DLD1 (cell line): ENCODE data around the gene KSR2.

Experiments used
- in situ Hi-C: cut with HindIII; loops from 2 replicates; pipeline ENCODE4 v1.10.0; 2017; ENCODE audit warnings: low sequenced_read_pairs

Gene KSR2

DNA sequence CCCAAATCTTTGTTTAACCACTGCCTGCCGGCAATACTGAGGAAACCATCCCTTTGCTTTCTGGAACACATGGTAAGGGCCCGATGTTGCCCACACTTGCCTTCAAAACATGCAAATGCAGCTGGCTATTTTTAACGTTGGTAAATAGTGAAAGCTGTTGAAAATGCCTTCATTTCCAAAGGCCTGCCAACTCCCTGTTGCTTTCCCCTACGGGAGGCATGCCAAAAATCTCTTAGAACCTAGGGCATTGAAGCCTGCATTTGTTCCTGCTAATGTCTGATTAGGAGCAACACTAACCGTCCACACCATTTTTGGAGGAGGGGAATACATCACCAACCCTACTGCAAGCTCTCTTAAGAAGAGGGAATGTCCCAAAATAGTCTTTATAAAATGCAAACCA lies 454.8 kb downstream of the KSR2 start:
- in situ Hi-C loops: no loop called here

DNA sequence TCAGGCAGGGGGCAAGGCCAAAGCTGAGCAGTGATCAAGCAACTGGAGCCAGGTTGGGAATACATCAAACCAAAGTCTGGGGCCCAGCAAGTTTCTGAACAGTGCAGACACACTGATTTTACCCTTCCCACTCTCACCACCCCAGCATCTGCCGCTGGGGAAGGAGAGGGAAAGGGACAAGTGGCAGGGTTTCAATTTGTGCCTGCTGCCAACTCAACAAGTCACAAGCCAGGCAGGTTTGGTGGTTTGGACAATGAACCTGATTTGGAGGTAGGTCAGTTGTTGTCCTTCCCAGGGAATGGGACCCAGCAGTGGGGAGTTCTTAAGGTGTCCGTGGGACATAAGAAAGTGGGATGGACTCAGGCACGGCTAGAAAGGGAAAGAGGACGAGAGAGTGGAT lies 455.4 kb downstream of the KSR2 start:
- in situ Hi-C loops: no loop called here

DNA sequence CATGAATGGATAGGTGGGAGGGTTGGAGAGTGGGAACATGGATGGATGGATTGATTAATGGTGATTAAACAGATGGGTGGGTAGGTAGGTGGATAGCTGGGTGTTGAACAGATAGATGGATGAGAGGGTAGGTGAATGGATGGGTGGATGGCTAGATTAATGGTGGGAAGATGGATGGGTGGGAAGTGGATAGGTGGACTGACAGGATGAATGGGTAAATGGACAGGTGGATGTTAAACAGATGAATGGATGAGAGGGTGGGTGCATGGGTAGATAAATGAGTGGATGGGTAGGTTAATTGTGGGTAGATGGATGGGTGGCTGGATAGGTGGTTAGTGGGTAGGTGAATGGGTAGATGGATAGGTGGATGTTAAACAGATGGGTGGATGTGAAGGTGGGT lies 460.3 kb downstream of the KSR2 start:
- in situ Hi-C loops: no loop called here

DNA sequence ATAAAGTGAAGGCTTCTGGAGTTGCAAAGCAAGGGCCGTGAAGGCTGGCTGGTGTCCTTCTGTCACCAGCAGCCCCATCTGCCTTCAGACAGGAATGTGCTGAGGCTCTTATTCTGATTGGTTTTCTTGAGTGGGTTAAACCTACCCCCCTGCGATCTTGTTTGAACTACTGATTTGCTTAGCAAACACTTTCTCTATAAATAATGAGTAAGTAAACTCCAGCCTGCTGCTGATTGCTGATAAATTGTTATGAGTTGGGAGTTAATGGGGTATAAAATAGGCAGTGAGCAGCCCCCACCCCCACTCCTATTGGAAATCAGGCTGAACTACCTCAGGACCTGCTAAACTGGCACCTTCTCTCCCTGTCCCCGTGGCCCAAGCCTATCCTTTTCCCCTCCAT lies 461.2 kb downstream of the KSR2 start:
- in situ Hi-C loops: no loop called here

DNA sequence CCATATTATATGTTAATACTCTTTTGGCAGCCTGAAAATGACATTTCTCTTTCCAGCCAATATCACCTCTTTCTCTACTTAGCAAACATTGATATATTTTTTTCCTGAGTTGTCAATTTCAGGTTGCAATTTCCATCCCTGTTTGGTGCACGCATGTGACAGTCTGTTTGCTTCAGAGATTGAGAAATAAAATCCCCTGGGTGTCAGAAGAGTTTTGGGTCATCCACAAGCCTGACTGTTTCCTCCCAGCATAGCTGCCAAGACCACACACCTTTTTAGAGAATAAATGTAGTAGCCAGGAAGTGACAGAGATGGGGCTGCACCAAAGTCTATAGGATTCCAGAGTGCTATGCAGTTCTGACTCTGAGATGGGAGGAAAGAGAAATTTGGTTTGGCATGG lies 462.5 kb downstream of the KSR2 start:
- in situ Hi-C loops: no loop called here

DNA sequence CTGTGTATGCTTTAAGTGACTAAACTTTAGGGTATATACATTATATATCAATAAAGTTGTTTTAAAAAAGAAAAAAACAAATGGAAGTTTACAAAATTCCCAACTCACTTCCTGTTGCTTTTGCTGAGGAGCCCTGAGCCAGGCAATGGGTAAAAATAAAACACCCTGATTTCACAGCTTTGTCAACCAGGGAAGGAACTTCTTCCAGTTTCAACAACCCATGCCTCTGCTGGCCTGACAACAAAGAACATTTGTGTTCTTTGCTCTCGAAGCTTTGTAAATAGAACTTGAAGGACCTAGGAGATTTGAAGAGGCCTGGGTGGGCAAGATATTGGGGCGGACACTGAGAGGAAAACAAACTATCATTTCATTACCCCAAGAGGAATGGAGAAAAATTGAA lies 466.2 kb downstream of the KSR2 start:
- in situ Hi-C loops: no loop called here

DNA sequence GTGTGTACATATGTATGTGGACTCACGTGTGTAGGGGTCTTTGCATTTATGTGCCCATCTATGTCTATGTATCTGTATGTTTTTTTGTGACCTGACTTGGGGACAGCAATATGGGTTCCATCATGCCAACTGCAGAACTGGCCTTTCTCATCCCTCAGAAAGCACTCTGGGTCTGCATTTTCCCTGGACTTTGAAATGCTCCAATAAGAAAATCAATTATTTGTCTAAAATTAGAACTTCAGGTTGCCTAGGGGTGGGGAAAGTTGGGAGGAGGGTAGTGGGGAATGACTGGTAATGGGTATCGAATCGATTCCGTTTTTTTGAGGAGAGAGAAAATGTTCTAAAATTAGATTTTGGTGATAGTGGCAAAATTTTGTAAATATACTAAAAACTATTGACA lies 466.6 kb downstream of the KSR2 start:
- in situ Hi-C loops: no loop called here

DNA sequence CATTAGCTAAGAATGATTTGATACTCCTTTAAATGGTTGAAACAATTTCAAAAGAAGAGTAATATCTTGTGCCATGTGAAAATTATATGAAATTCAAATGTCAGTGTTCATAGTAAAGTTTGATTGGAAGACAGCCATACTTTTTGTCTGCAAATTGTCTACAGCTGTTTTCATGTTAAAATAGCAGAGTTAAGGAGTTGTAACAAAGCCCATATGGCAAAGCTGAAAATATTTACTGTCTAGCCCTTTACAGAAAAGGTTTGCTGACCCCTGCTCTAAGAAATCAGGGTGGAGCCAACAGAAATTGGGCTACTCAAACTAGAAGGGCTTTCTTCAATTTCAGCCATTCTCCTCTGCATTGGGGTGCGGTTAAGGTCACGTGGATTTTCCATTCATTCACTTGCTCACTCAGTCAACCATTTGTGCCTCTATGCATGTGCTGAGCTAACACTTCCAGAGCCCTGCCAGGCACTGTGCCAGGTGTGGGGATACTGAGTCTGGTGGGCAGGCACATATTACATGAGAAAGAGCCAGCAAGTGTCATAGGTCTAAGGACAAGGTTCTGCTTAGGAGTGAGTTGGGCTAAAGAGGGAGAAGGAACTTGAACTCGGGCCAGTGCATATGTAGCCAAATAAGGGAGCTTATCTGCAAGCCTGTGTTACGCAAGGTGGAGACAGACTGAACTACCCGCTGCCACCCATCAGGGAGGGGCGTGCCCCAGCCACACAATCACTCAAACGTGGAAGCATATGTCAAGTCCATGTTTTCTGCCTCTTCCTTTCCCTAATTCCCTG lies 467.5 kb downstream of the KSR2 start:
- in situ Hi-C loops: no loop called here

DNA sequence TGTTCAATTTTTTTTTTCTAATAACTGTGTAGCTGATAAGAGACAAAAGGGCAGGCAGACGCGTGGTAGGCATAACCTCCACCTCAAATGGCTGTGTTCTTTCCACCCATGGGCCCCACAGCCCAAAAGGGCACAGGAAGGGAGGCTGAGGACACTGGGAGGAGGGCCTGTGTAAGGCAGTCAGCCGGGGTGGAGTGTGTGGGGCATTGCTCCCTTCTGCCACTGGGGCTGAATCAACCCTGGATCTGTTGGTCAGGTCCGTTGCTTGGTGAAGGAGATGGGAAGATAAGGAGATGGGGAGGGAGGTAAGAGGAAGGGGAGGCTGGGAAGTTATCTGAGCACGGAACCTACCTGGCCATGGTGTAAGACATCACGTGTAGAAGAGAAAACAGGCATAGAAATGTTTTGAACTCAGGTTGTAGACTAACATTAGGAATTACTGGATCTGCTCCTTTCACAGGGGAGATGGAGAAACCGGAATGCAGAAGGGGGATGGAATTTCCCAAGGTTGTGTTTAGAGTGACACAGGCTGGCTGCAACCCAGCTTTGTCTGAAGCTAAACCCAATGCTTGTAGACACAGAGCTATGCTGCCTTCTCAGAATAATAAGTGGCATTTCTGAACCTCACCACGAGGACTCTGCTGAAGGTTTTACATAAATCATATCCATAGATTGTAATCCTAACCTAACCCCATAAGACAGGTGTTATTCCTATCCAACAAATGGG lies 468.9 kb downstream of the KSR2 start:
- in situ Hi-C loops: no loop called here

DNA sequence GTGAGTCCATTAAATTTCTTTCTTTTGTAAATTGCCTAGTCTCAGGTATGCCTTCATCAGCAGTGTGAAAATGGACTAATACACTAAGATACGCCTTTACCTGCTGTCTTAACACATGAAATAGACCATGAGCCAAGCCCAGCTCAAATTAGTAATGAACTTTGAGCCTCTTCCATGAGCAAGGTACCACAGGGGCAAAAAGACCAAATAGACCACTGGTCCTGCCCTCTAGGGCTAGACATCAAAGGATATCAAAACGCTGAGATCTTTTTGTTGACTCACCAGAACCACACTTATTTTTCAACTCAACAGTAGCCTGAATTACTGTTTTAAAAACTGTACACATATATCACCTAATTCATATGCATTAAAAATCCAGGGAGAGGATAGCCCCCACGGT lies 469.9 kb downstream of the KSR2 start:
- in situ Hi-C loops: no loop called here

DNA sequence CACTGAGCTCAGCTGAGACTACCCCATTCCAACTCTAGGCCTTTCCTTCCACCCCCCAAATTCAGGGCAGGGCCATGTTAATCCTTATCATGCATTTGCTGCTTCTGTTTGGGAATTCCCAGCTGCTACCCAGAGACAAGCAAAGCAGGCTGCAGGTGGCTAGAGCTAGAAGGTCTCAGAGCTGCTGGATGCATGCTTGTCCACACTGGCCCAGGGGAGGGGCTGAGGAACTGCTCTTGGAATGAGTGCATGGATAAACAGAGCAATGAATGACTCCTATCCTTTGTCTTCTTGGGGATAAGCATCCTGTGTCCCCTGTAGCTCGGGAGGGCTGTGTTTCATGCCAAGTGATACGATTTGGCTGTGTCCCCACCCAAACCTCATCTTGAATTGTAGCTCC lies 470.5 kb downstream of the KSR2 start:
- in situ Hi-C loops: no loop called here

DNA sequence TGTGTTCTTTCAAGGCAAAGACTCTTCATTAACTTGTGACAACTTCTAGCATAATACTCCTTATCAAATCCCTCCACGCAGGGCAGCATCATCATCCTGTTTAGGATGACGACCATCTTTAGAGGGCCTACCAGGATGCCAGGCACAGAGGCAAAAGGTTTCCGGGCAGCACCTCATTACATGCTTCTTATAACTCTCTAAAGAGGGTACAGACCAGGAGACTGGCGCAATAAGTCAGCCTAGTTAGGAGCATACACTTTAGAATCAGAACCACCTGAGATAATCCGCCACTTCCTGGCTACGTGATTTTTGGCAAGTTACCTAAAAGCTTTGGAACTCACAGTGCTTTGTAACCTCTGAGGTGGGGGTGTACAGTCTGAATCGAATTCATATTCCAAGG lies 471.4 kb downstream of the KSR2 start:
- in situ Hi-C loops: no loop called here

DNA sequence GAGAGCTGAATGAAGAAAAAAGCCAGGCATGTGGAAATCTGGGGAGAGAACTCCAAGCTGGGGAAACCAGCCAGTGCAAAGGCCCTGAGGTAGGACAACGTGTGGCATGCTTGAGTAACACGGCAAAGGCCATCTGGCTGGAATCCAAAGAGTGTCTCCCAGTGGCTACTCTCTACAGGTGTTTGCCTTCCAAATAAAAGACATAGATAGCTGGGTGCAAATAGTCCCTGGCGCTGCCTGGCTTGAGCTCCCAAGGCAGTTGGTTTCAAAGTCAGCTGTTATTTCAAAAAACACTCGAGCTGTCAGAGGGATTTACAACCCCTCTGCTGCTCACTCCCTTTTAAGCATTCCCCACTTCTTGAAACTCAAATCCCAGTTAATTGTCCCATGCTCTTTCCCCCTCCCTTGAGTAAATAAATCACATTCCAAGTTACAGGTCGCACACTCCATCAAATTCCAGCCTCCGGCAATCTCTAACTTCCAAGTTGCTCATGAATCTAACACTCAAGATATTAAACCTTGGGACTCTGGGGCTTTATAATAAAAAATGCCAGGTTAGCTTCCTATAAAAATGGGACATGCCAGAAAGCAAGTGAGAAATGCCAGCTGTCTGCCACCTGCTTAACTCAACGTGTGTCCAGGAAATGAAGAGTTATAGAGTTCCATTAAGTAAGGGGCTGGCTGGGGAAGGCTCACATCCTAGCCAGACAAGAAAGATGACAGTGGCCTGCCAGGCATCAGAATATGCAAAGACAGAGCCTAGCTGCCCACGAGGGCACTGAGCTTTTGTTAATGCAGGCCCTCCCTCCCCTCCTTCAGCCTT lies 473.7 kb downstream of the KSR2 start:
- in situ Hi-C loops: no loop called here

DNA sequence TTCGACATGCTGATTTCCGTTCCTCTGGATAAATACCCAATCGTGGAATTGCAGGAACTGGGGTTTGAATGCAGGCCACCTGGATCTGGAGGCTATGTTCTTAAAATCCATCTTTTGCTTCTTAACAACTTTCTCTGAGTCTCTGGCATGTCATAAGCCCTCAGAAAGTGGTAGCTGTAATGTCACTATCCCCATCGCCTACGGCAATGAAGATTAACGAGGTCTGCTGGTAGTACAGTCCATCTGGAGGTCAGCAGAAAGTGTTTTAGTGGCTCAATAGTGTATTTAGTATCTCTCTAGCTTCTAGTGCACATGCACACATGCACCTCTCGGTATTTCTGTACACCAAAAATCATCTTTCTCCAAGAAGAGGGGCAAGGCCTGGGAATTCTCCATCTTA lies 477.1 kb downstream of the KSR2 start:
- in situ Hi-C loops: no loop called here

DNA sequence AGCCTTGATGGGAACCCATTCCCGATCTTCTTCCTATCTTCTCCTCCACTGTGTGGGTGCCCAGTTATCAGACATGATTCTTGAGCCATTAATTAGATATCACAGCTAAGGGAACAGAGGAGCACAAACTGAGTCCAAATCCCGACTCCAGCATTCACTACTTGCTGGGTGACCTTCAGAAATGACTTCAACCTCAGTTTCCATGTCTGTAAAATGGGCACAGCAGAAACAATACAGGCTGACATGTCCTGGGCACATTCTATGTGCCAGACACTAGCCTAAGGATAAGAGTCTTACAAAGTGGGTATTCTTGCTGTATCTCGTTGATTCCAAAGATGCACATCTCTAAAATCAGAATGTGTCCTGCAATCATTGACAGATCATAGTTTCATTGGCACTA lies 478.7 kb downstream of the KSR2 start:
- in situ Hi-C loops: no loop called here

DNA sequence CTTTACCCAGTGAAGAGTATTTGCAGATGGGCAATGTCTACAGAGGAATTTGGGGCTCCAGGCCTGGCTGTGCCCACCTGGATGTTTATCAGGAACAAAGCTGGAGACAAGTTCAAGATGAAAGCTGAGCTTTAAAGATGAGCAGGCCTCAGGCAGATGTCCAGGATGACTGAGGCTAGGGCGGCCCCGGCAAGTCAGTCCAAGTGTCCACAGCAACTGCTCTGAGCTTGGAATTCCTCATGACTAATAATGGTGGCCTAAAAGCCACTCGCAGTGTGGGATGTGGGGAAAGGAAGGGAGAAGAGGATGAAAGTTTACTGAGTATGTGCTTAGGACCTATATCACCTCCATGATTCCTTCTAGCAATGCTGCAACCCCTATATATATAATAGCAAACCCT lies 479.1 kb downstream of the KSR2 start:
- in situ Hi-C loops: no loop called here

DNA sequence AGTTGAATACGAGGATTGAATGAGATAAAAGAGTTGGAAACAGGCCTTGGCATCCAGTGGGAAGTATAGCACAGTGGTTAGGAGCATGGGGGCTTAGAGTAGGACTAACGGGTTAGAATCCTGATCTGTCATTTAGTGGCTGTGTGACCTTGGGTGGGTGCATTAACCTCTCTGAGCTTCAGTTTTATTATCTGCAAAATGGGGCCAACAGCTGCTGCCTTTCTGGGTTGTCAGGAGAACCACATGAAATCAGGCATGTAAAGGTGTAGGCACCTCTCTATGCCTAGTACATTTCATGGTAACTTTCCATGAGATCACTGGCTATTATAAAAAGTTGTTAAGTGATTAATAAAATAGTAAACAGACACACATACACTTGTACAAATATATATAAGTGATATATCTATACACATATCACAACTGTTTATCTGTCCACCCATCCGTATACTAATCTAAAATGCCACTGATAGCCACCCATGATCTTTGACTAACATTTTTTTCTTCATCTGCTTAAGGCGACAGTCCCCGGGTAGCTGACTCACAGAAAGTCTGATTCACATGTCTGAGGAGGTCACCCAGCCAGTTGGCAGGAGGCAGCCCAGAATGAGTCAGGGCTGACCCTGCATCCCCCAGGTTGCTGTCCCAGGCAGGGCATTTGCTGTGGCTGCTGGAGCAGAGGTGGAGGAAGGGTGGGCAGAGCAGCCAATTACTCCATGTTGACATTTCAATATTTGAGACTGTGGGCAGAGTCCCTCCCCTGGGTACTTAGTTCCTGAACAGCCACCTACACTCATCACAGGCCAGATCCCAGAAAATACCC lies 481.7 kb downstream of the KSR2 start:
- in situ Hi-C loops: no loop called here

DNA sequence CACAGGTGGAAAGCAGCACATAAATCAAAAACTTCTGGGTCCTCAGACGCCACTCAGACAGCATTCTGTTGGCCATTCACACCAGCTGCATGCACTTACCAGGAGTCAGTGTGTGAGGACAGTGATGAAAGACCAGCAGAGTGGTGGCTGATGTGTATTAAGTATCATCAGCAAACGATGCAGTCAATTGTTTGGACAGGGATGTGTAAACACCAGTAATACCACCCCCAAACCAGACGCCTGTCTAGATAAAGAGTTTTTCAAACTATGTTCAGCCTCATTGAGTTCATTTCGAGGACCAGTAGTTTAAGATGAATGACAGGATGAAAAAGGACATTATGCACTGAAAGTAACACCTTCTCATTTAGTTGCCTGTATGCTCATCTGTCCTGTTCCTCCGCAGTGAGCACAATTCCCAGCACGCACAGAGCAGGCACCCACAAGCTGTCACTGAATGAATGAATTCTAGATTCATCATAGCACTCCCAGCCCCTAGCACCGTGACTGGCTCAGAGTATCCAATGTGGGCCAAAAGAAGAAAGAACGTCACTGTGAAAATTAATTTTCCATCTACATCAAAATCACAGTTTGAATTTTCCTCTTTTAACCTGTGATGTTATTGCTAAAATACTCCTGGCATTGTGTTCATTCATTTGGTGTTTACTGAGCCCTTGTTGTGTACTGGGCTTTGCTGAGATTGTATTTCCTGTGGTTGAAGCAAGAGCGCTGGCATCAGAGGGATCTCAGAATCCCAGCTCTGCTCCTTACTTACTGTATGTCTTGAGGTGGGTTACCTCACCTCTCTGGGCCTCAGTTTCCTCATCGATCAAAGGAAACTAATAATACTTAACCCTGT lies 482.6 kb downstream of the KSR2 start:
- in situ Hi-C loops: no loop called here

DNA sequence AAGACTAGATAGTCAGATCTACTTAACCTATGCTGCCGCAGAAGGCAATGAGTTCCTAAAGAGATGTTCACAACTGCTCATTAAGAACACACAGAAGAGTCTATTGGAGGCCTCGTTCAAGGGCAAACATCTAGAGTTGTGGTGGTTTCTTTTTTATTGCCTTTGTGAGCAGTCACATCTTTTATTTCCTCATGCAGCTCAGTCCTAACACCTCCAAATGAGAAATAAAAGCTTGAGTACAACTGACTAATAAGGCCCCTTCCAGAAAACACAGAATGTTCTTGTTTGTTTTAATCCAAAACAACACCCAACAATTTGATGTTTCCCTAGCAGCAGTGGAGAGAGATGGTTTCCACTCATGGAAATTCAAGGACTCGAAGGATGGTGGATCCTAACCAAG lies 483.9 kb downstream of the KSR2 start:
- in situ Hi-C loops: no loop called here

DNA sequence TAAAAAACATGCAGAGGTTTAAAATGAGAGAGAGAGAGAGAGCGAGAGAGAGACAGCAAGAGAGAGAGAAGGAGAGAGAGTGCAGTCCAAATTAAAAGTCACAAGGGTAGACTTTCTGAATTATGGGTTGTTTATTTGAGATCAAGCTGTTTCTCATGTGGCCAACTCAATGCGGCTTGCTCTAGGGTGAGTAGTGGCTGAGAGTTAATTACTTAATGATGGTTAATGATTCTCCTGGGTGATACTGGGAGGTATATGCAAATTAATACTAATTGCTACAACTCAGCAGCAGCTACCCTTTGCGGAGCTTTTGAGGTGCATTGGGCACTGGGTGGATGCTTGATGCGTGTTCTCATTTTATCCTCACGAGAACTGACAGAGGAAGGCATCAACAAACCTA lies 485.3 kb downstream of the KSR2 start:
- in situ Hi-C loops: no loop called here
